Stimulated activated CD8-positive, alpha-beta memory T cell treated with anti-CD3 and anti-CD28 coated beads, Interleukin-15, amount 100 ng/mL, for 24 hours (primary cell): Measurements from ENCODE around the gene C1orf159.
"Not testable (repeated sequence)": the region's sequence is repeated elsewhere in the genome, so short reads cannot be mapped to it uniquely, and the experiment has no call there.

ENCODE experiments used
- DNase-seq: peaks from one replicate; pipeline ENCODE4 v3.0.0-alpha.2; 2020; ENCODE audit warnings: low read depth

Gene C1orf159

GRCh38 chr1:1118011-1118875 lies 2.4 kb upstream of the C1orf159 start:
- DNase-seq = no peak

GRCh38 chr1:1117469-1117831 lies 1.6 kb upstream of the C1orf159 start:
- DNase-seq = no peak

- no peak for DNase-seq
Measured at GRCh38 chr1:1116701-1117468, 996 bp upstream of the C1orf159 start.

GRCh38 chr1:1115136-1115785 lies 628 bp downstream of the C1orf159 start:
- DNase-seq = no peak

- no peak for DNase-seq
Measured at GRCh38 chr1:1114431-1114830, 1.5 kb downstream of the C1orf159 start.

GRCh38 chr1:1112237-1112985 lies 3.5 kb downstream of the C1orf159 start:
- DNase-seq = no peak

GRCh38 chr1:1111516-1112236 lies 4.2 kb downstream of the C1orf159 start:
- no peak for DNase-seq

GRCh38 chr1:1110561-1110971 lies 5.3 kb downstream of the C1orf159 start:
- DNase-seq = no peak

GRCh38 chr1:1109743-1110142 lies 6.1 kb downstream of the C1orf159 start:
- no peak for DNase-seq

- DNase-seq = no peak
Measured at GRCh38 chr1:1106510-1107221, 9.2 kb downstream of the C1orf159 start.

GRCh38 chr1:1104152-1104551 lies 11.7 kb downstream of the C1orf159 start:
- DNase-seq = not testable (repeated sequence)

GRCh38 chr1:1101503-1101902 lies 14.4 kb downstream of the C1orf159 start:
- no peak for DNase-seq

- no peak for DNase-seq
Measured at GRCh38 chr1:1100296-1100695, 15.6 kb downstream of the C1orf159 start.

- no peak for DNase-seq
Measured at GRCh38 chr1:1099506-1100183, 16.2 kb downstream of the C1orf159 start.

GRCh38 chr1:1098681-1099421 lies 17.0 kb downstream of the C1orf159 start:
- no peak for DNase-seq

- not testable (repeated sequence) for DNase-seq
Measured at GRCh38 chr1:1096136-1096535, 19.8 kb downstream of the C1orf159 start.

- DNase-seq = no peak
Measured at GRCh38 chr1:1094981-1095380, 20.9 kb downstream of the C1orf159 start.

GRCh38 chr1:1093610-1093943 lies 22.3 kb downstream of the C1orf159 start:
- DNase-seq = no peak

GRCh38 chr1:1092894-1093609 lies 22.8 kb downstream of the C1orf159 start:
- no peak for DNase-seq
